ENCODE measurements around the gene ALX4. TPM values are rescaled to one million over a fixed set of nuclear protein-coding genes. Genes with fewer than 3 reads are reported as not detected.

ALX4 gene
- total RNA-seq, 1 donor from 2014 or later = not detected

DNA sequence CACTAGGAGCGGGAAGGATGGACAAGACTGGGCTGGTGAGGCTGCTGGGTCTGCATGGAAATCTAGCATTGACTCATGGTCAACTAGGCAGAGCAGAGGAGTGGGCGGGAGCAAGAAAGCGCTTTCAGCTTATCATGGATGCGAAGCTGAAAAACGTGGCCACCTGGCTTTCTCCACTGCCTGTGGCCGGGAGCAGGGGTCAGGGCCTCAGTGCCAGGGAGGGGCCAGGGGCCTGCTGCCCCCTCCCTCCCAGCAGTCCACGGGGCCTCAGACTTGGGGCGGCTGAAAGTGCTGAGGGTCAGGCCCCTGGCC lies 45.5 kb downstream of the ALX4 start:
- H3K27ac Mint-ChIP-seq = peak overlapping the region; percentile 62
- TF ChIP-seq, protein P1, sequence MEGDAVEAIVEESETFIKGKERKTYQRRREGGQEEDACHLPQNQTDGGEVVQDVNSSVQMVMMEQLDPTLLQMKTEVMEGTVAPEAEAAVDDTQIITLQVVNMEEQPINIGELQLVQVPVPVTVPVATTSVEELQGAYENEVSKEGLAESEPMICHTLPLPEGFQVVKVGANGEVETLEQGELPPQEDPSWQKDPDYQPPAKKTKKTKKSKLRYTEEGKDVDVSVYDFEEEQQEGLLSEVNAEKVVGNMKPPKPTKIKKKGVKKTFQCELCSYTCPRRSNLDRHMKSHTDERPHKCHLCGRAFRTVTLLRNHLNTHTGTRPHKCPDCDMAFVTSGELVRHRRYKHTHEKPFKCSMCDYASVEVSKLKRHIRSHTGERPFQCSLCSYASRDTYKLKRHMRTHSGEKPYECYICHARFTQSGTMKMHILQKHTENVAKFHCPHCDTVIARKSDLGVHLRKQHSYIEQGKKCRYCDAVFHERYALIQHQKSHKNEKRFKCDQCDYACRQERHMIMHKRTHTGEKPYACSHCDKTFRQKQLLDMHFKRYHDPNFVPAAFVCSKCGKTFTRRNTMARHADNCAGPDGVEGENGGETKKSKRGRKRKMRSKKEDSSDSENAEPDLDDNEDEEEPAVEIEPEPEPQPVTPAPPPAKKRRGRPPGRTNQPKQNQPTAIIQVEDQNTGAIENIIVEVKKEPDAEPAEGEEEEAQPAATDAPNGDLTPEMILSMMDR (IDR thresholded peaks at IDR 0.05; ENCODE audit: unreplicated experiment) = no peak
- no peaks in the 10 kb centered on the region for H3K4me1 Mint-ChIP-seq (ENCODE audit: low read depth)
- DNase-seq (ENCODE audit: low spot score, unreplicated experiment) = no peak
- H3K36me3 Mint-ChIP-seq (ENCODE audit: insufficient read depth) = no peaks in the 10 kb centered on the region
- H3K27me3 Mint-ChIP-seq = peaks cover 9% of the 10 kb centered on the region
- H3K9me3 Mint-ChIP-seq (ENCODE audit: low read depth) = no peaks in the 10 kb centered on the region
- H3K4me3 Mint-ChIP-seq (ENCODE audit: low read depth) = no peak overlapping the region

DNA sequence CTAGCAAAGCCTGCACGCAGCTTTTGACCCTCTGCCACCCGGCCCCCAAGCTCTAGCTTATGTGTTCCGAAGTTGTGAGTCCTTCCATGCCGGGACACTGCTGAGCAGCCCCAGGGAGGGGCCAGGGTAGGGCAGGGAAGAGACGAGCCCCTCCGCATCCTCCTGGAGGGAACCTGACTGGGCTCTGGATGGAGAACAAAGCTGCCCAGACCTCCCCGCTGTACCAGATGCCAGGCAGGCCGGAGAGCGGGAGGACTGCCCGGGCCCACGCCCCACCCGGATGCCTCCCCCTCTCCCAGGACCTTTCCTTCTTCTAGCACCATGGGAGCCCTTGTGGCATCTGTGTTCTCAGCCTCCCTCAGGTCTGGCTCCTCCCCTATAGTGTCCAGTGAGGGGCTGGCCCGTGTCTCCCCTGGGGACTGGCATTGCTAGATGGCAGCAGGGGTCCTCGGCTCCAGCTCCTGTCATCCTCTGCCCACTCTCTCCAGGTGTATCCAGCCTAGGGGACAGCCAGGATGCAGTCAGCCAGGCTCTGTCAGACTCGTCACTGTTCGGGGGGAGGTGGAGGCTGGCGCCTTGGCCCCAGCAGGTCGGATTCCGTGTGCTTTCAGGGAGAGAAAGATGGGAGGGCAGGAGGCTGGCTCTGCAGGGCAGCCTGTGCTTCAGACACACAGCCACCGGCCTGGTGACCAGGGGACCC lies 46.1 kb downstream of the ALX4 start:
- TF ChIP-seq, protein P1 (IDR thresholded peaks at IDR 0.05; ENCODE audit: unreplicated experiment) = no peak
- H3K27ac Mint-ChIP-seq = peak overlapping the region; percentile 62

GRCh38 chr11:44261800-44262591 lies 47.9 kb downstream of the ALX4 start:
- no peaks in the 10 kb centered on the region for H3K36me3 Mint-ChIP-seq (ENCODE audit: insufficient read depth)
- DNase-seq (ENCODE audit: low spot score, unreplicated experiment) = no peak
- no peaks in the 10 kb centered on the region for H3K4me1 Mint-ChIP-seq (ENCODE audit: low read depth)
- H3K9me3 Mint-ChIP-seq (ENCODE audit: low read depth) = no peaks in the 10 kb centered on the region
- H3K27ac Mint-ChIP-seq = no peak overlapping the region
- no peak overlapping the region for H3K4me3 Mint-ChIP-seq (ENCODE audit: low read depth)
- TF ChIP-seq, protein P1 (IDR thresholded peaks at IDR 0.05; ENCODE audit: unreplicated experiment) = no peak
- H3K27me3 Mint-ChIP-seq = peaks cover 5% of the 10 kb centered on the region

More for the DNA sequence above, 46.1 kb downstream of the ALX4 start:
- H3K4me3 Mint-ChIP-seq (ENCODE audit: low read depth) = no peak overlapping the region
- H3K9me3 Mint-ChIP-seq (ENCODE audit: low read depth) = no peaks in the 10 kb centered on the region
- H3K4me1 Mint-ChIP-seq (ENCODE audit: low read depth) = no peaks in the 10 kb centered on the region
- no peak for DNase-seq (ENCODE audit: low spot score, unreplicated experiment)
- H3K27me3 Mint-ChIP-seq = peaks cover 9% of the 10 kb centered on the region
- H3K36me3 Mint-ChIP-seq (ENCODE audit: insufficient read depth) = no peaks in the 10 kb centered on the region

- Mint-ChIP-seq H3K36me3 (ENCODE audit: insufficient read depth) (no peaks in the 10 kb centered on the region), H3K9me3 (ENCODE audit: low read depth) (no peaks in the 10 kb centered on the region), H3K4me1 (ENCODE audit: low read depth) (peaks cover 4% of the 10 kb centered on the region), H3K4me3 (ENCODE audit: low read depth) (no peak overlapping the region), H3K27ac (no peak overlapping the region), H3K27me3 (peaks cover 5% of the 10 kb centered on the region)
- TF ChIP-seq, protein P1 (IDR thresholded peaks at IDR 0.05; ENCODE audit: unreplicated experiment) = no peak
- DNase-seq (ENCODE audit: low spot score, unreplicated experiment) = no peak
Measured at GRCh38 chr11:44260081-44260480, 49.9 kb downstream of the ALX4 start.

GRCh38 chr11:44258839-44259420 lies 51.0 kb downstream of the ALX4 start:
- H3K9me3 Mint-ChIP-seq (ENCODE audit: low read depth) = no peaks in the 10 kb centered on the region
- no peak overlapping the region for H3K27ac Mint-ChIP-seq
- peaks cover 4% of the 10 kb centered on the region for H3K4me1 Mint-ChIP-seq (ENCODE audit: low read depth)
- no peaks in the 10 kb centered on the region for H3K36me3 Mint-ChIP-seq (ENCODE audit: insufficient read depth)
- TF ChIP-seq, protein P1 (IDR thresholded peaks at IDR 0.05; ENCODE audit: unreplicated experiment) = no peak
- H3K4me3 Mint-ChIP-seq (ENCODE audit: low read depth) = no peak overlapping the region
- DNase-seq (ENCODE audit: low spot score, unreplicated experiment) = no peak
- peaks cover 5% of the 10 kb centered on the region for H3K27me3 Mint-ChIP-seq
